ENCODE results near the gene GPC6.

DNA sequence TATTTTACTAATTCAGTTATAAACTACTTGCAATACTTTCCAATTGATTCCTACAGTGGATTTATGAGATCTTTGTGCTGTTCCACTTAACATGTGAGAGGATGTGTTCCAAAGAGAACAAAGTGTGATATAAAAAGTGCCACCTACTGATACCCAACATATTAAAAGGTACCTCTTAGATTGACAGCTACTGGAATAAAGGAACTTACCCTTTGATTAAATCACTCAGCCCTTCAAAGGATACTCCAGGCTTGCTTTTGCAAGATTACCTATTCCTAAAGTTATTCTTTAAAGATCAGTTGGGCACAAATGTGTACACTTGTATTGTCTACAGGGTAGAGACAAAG lies 1187.0 kb downstream of the GPC6 start:
- TF ChIP-seq ZFX (IDR thresholded peaks at IDR 0.05), result no peak
- no peak for TF ChIP-seq CTCF (conservative IDR thresholded peaks at IDR 0.05)
